ENCODE measurements around the gene CEP97. TPM values are rescaled to one million over a fixed set of nuclear protein-coding genes. Genes with fewer than 3 reads are reported as not detected.
"Not testable (repeated sequence)": the region's sequence is repeated elsewhere in the genome, so short reads cannot be mapped to it uniquely, and the experiment has no call there.

The CEP97 gene
- total RNA-seq, 6 experiments from 2014 or later: 2.2 to 3.8 (median 2.7) TPM

DNA sequence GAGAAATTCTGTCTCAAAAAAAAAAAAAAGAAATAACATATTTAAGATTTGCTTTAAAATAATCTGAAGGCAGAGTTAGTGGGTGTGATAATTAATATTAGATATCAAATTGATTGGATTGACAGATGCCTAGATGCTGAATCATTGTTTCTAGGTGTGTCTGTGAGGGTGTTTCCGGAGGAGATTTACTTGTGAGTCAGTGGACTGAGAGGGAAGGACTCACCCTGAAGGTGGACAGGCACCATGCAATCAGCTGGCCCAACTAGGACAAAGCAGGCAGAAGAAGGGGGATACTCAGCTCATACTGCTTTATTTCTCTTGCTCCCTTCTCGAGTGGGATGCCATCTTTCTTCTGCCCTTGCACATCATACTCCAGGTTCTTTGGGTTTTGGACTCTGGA lies 21.2 kb upstream of the CEP97 start:
- H3K9me3 ChIP-seq: no peaks in the 10 kb centered on the region
- H3K4me1 ChIP-seq: no peaks in the 10 kb centered on the region
- no peaks in the 10 kb centered on the region for H3K36me3 ChIP-seq
- H3K27me3 ChIP-seq: no peaks in the 10 kb centered on the region
- no peak overlapping the region for H3K4me3 ChIP-seq
- H3K27ac ChIP-seq: no peak overlapping the region
- 100% methylated on average over 1 of the region's 2 CpGs for WGBS (ENCODE audit: insufficient coverage, low coverage, low lambda C conversion rate, missing lambda C conversion rate)
- intact Hi-C loops (cut with DNase I): no loop called here
- ATAC-seq (no peak), DNase-seq (no peak)
- TF ChIP-seq POLR2A (IDR thresholded peaks at IDR 0.05): no peak
- TF ChIP-seq, protein P1, sequence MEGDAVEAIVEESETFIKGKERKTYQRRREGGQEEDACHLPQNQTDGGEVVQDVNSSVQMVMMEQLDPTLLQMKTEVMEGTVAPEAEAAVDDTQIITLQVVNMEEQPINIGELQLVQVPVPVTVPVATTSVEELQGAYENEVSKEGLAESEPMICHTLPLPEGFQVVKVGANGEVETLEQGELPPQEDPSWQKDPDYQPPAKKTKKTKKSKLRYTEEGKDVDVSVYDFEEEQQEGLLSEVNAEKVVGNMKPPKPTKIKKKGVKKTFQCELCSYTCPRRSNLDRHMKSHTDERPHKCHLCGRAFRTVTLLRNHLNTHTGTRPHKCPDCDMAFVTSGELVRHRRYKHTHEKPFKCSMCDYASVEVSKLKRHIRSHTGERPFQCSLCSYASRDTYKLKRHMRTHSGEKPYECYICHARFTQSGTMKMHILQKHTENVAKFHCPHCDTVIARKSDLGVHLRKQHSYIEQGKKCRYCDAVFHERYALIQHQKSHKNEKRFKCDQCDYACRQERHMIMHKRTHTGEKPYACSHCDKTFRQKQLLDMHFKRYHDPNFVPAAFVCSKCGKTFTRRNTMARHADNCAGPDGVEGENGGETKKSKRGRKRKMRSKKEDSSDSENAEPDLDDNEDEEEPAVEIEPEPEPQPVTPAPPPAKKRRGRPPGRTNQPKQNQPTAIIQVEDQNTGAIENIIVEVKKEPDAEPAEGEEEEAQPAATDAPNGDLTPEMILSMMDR (IDR thresholded peaks at IDR 0.05): no peak

- DNase-seq, H3K36me3 ChIP-seq: not testable (repeated sequence)
- 67% methylated on average over 1 of the region's 2 CpGs for WGBS (ENCODE audit: insufficient coverage, low coverage, low lambda C conversion rate, missing lambda C conversion rate)
Measured at GRCh38 chr3:101704639-101705038, 19.8 kb upstream of the CEP97 start.

GRCh38 chr3:101709126-101709525 lies 15.3 kb upstream of the CEP97 start:
- no peaks in the 10 kb centered on the region for H3K9me3 ChIP-seq
- H3K27me3 ChIP-seq: no peaks in the 10 kb centered on the region
- DNase-seq (no peak), ATAC-seq (no peak)
- no peak overlapping the region for H3K4me3 ChIP-seq
- H3K4me1 ChIP-seq: no peaks in the 10 kb centered on the region
- intact Hi-C loops (cut with DNase I): no loop called here
- no peak overlapping the region for H3K27ac ChIP-seq
- H3K36me3 ChIP-seq: no peaks in the 10 kb centered on the region
- 55% methylated on average over 4 of the region's 4 CpGs for whole genome bisulfite sequencing (ENCODE audit: insufficient coverage, low coverage, low lambda C conversion rate, missing lambda C conversion rate)
- TF ChIP-seq POLR2A (IDR thresholded peaks at IDR 0.05): no peak
- TF ChIP-seq, protein P1 (IDR thresholded peaks at IDR 0.05): no peak

More at GRCh38 chr3:101704639-101705038, 19.8 kb upstream of the CEP97 start:
- intact Hi-C loops (cut with DNase I); ATAC-seq; H3K27me3 ChIP-seq; H3K9me3 ChIP-seq; H3K4me1 ChIP-seq; H3K27ac ChIP-seq; H3K4me3 ChIP-seq: not testable (repeated sequence)

- ATAC-seq (no peak), DNase-seq (no peak)
- Histone ChIP-seq H3K27ac (no peak overlapping the region), H3K36me3 (no peaks in the 10 kb centered on the region), H3K4me3 (no peak overlapping the region), H3K27me3 (no peaks in the 10 kb centered on the region), H3K9me3 (no peaks in the 10 kb centered on the region), H3K4me1 (no peaks in the 10 kb centered on the region)
- 67% methylated on average over 1 of the region's 1 CpG for WGBS (ENCODE audit: insufficient coverage, low coverage, low lambda C conversion rate, missing lambda C conversion rate)
- TF ChIP-seq, protein P1 (IDR thresholded peaks at IDR 0.05): no peak
- TF ChIP-seq POLR2A (IDR thresholded peaks at IDR 0.05): no peak
- intact Hi-C loops (cut with DNase I): no loop called here
Measured at GRCh38 chr3:101718455-101718854, 6.0 kb upstream of the CEP97 start.

DNA sequence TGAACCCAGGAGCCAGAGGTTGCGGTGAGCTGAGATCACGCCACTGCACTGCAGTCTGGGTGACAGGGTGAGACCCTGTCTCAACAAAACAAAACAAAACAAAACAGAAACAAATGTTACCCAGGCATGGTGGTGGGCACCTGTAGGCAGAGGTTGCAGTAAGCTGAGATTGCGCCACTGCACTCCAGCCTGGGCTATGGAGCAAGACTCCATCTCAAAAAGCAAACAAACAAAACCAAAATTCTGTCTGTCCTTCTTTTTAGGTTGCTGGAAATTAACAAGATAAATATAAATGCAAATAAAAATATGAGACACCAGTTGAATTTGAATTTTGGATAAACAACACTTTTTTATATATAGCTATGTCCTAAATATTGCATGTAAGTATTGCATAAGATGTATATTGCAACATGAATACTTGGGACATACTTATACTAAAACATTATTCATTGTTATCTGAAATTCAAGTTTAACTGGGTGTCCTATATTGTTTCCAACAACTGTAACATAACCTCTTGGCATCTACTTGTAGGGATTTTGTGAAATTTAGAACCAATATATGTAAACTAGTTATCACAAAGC lies 4.7 kb upstream of the CEP97 start:
- Histone ChIP-seq H3K9me3 (no peaks in the 10 kb centered on the region), H3K36me3 (no peaks in the 10 kb centered on the region), H3K4me3 (no peak overlapping the region), H3K27me3 (no peaks in the 10 kb centered on the region), H3K27ac (no peak overlapping the region), H3K4me1 (peaks cover 0 to 5% (median 0%) of the 10 kb centered on the region in 4 donors)
- 100% methylated on average over 3 of the region's 3 CpGs for WGBS (ENCODE audit: insufficient coverage, low coverage, low lambda C conversion rate, missing lambda C conversion rate)
- no peak for ATAC-seq
- no peak for DNase-seq
- intact Hi-C loops (cut with DNase I): no loop called here
- no peak for TF ChIP-seq POLR2A (IDR thresholded peaks at IDR 0.05)
- TF ChIP-seq, protein P1 (IDR thresholded peaks at IDR 0.05): no peak

All from right lobe of liver (tissue), 6 donors.